Suppressor macrophage treated with lipopolysaccharide for 1 hour (primary cell): Measurements from ENCODE around the gene SMIM8.

Source experiments
- DNase-seq, 3 donors: peaks; one replicate each; pipeline ENCODE4 v3.0.0-alpha.2; 2020 to 2022

The SMIM8 gene

GRCh38 chr6:87336367-87336766 is 14.0 kb downstream of the SMIM8 start:
- no peak for DNase-seq

GRCh38 chr6:87340230-87340629 is 17.8 kb downstream of the SMIM8 start:
- DNase-seq: no peak

- no peak for DNase-seq
Observed at GRCh38 chr6:87341158-87341557, 18.8 kb downstream of the SMIM8 start.

- no peak for DNase-seq
Observed at GRCh38 chr6:87341899-87342298, 19.5 kb downstream of the SMIM8 start.

GRCh38 chr6:87342829-87343228 is 20.4 kb downstream of the SMIM8 start:
- DNase-seq: no peak

- no peak for DNase-seq
Observed at GRCh38 chr6:87344731-87345130, 22.3 kb downstream of the SMIM8 start, which contains the start of gene C6orf163. Gene C6orf163, plus strand, starts transcription at chr6:87344813. Its CDS starts 287 bp downstream, at chr6:87345100.

- DNase-seq: no peak
Observed at GRCh38 chr6:87346700-87347099, 24.3 kb downstream of the SMIM8 start.

- no peak for DNase-seq
Observed at GRCh38 chr6:87349896-87350295, 27.5 kb downstream of the SMIM8 start.

GRCh38 chr6:87350516-87350915 is 28.1 kb downstream of the SMIM8 start:
- no peak for DNase-seq

GRCh38 chr6:87351583-87351982 is 29.2 kb downstream of the SMIM8 start:
- DNase-seq: no peak

- no peak for DNase-seq
Observed at GRCh38 chr6:87356181-87356580, 33.8 kb downstream of the SMIM8 start.

GRCh38 chr6:87357479-87358196 is 35.2 kb downstream of the SMIM8 start:
- no peak for DNase-seq

- DNase-seq: no peak
Observed at GRCh38 chr6:87364602-87365252, 42.3 kb downstream of the SMIM8 start.

- no peak for DNase-seq
Observed at GRCh38 chr6:87366072-87366827, 43.9 kb downstream of the SMIM8 start.

GRCh38 chr6:87366899-87367298 is 44.5 kb downstream of the SMIM8 start:
- no peak for DNase-seq

GRCh38 chr6:87373377-87373776 is 51.0 kb downstream of the SMIM8 start:
- no peak for DNase-seq

GRCh38 chr6:87375315-87375714 is 52.9 kb downstream of the SMIM8 start:
- no peak for DNase-seq

- DNase-seq: no peak
Observed at GRCh38 chr6:87376643-87377042, 54.3 kb downstream of the SMIM8 start.

GRCh38 chr6:87378947-87379346 is 56.6 kb downstream of the SMIM8 start:
- peak; percentile 18 to 43 (median 24) for DNase-seq

- no peak for DNase-seq
Observed at GRCh38 chr6:87382861-87383260, 60.5 kb downstream of the SMIM8 start.

GRCh38 chr6:87384038-87384437 is 61.6 kb downstream of the SMIM8 start:
- DNase-seq: no peak

GRCh38 chr6:87384449-87384848 is 62.1 kb downstream of the SMIM8 start:
- no peak for DNase-seq

- DNase-seq: peak in 1 of 3 donors; percentile 9
Observed at GRCh38 chr6:87391334-87391733, 68.9 kb downstream of the SMIM8 start.
